HG02759 (cell line): ENCODE measurements around the gene DES.

Experiments used
- ATAC-seq: cut with Tn5 transposase; IDR thresholded peaks from one replicate; pipeline ENCODE4 v1.9.1; 2021; ENCODE audit warnings: mild to moderate bottlenecking, moderate library complexity; ENCODE audit not compliant: unreplicated experiment

The DES gene

DNA sequence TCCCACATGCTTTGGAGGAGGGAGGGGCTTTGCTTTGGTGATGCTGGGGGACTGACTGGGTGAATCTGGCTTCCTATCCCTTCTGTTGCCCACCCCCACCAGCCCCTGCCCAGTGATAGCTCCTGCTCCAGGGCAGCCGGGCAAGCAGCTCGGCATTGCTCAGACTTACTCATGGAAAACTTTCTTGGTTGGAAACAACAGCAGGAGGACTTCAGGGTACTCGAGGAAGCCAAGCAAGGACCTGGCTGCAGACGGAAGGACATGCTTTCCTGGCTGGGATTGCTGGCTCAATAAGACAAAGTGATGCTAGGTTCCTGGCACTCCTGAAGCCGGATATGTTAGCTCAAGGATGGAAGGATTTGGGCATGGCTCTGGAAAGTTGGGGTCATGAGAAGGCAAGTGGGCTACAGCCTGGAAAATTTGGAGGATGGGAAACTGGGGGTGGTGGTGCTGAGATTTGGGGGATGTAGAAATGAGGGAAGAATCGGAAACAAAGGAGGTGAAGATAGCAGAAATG, 19.6 kb downstream of the DES start:
- no peak for ATAC-seq

DNA sequence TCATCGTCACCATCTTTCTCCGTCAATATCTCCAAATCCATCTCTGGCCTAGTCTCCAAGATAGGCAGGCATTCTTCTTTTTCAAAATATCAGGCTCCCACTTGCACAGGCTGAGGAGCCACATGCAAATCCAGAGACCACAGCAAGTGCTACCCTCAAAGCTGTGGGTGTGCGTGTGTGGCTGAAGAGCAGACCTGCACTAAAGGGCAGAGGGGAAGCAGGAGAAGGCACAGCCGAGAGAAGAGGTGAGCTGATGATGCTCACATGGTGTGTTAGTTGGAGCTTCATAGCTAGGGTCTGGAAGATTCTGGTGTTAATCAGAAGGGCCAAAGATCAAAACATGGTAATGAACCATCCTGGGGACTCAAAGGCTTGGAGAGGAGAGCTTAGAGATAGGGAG, 20.3 kb downstream of the DES start:
- ATAC-seq: no peak

DNA sequence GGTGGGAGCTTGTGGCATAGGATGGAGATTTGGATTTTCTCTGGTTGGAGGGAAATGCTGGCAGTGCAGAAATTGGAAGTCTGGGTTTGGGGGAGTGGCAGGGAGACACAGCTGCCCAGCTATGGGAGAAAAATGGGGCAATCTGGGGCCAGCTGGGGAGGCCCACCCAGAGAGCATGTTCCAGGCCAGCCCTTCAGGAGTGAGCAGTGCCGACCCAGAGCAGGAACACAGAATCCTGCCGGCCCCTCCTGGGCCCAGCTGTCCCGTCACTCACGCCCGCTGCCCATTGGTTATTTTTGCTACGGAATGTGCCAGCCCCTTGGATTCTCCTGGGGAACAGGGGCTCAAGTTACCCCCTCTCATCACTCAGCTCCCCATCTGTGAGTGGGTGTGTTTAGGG, 21.3 kb downstream of the DES start:
- no peak for ATAC-seq

DNA sequence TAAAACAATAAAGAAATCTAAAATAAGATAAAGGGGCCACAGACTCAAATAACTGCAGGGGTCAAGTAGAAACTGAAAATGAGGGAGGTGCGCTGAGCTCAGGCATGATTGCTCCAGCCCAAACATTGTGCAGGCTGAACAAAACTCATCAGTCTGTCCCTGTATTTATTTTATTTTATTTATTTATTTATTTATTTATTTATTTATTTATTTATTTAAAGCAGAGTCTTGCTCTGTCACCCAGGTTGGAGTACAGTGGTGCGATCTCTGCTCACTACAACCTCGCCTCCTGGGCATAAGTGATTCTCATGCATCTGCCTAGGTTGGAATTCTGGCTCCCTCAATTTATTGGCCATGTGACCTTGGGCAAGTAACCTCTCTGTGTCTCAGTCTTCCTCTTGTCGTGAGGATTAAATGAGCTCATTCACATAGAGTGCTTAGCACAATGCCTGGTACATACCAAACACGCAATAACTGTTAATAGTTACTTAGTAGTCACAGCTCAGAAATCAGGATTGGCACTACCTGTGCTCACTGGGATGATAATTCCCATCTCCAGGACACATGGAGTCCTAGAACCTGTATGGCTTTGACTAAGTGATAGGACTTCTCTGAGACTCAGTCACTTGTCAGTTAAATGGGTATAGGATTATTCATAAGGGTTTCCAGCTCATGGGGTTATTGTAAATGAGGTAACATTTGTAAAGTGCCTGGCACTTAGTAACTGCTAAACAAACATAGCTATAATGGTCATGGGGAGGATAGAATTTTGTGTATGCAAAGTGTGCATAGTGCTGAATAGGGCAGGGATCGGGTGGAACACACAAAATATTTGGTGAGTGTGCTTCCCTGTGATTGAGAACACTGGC, 22.4 kb downstream of the DES start:
- no peak for ATAC-seq

DNA sequence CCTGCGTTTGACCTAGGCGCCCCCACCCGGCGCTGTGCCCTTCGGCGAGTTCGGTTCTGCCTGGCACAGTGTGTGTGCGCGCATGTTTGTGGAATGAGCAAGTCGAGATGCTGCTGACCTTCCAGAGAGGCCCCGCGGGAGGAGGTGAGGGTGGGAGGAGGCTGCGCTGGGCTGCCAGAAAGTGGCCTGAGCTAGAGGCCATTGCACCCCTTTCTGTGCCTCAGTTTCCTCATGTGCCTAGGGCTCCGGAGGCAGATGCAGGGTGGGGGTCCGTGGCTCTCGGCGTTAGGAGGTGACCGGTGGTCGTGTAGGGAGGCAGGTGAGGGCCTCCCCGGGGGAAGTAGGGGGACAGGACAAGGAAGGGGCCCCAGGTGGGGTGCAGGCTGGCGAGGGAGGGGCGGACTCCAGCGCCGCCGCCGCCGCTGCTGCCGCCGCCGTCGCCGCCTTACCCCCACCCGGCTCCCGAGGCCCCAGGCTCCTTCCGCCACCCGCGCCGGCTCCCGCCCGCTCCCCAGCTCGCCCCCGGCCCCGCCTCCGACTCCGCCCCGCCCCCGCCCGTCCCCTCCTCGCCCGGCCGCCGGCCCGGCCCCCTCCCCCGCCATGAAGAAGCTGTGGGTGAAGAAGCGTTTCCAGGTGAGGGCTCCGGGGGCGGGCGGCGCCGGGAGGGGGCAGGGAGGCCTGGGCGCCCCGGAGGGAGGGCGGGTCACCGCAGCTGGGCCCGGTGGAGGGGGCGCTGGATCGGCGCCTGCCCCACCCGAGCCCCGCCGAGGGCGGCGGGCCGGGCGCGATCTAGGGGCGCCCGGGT, 23.5 kb downstream of the DES start:
- no peak for ATAC-seq

DNA sequence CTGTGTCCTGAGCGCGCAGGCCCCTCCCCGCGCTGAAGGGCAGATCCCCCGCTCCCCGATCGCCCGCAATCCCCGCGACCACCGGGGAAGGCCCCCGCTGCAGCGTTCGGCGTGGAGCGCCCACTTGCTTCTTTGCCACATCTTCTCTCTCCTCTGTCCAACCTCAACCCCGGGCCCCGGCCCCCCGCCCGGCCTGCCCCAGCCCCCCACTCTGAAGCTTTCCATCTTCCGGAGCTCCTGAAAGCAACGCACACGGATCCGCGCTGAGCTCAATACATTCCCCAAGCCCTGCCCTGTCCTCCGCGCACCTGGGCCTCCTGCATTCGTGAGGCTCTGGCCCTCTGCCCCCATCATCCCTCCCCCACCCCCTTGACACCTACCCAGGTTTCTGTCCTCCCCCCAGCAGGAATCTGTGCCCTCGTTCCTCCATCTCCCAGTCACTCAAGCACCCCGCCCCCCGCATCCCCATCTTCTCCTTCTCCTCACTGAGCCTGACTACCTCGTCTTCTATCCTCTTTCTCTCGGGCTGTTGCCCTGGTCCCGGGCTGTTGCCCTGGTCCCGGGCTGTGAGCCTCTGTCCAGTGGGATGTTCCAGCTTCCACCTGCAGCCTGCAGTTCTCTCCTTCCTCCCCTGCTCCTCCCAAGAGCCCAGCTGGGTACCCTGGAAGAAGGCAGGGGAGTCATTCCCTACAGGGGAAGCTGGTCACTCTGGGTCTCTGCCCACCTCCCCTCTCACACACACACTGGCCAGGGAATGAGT, 24.3 kb downstream of the DES start:
- ATAC-seq: no peak

DNA sequence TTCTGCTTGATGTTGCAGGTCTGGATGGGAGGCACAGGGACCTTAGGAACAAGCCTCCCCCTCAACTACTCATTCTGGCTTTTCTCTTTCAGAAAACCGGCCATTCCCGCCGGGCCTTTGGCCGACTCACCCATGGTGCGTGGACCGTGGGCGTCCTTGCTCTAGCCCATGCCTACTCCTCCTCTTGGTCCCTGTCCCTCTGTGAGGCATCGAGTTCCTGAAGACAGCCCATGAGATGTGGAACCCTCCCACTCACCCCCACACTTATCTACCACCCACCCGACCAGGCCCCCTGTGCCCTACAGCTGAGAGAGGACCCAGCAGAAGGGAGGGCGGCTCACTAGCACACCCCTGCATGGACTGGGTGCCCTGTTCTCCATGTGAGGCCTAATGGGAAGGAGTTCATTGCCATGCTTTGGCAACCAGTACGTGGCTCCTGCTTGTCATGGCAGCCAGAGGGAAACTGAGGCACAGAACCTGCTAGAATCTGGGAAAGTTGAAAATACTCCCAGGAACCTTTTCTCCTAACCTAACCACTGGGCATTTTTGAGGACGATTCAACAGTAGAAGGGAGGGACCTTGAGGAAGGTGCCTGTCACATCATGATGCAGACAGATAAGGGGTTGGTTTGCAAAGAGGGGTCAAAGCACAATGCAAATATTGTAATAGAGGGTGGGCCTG, 25.0 kb downstream of the DES start:
- ATAC-seq: no peak

DNA sequence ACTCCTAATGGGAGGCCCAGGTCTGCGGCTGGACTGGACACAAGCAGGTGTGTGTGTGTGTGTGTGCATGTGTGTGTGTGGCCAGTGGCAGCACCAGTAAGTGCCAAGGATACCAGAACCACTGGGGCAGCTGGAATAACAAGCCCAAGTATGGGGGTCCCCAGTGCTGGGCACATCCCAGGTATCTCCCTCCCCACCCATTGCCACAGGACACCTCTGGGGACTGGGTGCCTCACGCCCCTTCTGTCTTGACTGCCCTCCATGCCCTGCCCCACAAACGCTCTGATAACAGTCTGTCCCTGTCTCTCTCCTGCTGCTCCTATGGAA, 25.5 kb downstream of the DES start:
- no peak for ATAC-seq

DNA sequence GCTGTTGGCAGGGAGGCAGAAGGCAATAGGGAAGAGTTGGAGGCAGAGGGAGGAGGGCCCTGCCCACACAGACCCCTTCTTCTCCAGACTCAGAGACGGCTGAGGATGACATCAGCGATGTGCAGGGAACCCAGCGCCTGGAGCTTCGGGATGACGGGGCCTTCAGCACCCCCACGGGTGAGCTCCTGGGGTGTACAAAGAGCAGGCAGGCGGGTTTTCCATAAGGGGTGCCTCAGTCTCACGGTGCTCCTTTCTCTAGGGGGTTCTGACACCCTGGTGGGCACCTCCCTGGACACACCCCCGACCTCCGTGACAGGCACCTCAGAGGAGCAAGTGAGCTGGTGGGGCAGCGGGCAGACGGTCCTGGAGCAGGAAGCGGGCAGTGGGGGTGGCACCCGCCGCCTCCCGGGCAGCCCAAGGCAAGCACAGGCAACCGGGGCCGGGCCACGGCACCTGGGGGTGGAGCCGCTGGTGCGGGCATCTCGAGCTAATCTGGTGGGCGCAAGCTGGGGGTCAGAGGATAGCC, 26.5 kb downstream of the DES start:
- ATAC-seq: no peak

DNA sequence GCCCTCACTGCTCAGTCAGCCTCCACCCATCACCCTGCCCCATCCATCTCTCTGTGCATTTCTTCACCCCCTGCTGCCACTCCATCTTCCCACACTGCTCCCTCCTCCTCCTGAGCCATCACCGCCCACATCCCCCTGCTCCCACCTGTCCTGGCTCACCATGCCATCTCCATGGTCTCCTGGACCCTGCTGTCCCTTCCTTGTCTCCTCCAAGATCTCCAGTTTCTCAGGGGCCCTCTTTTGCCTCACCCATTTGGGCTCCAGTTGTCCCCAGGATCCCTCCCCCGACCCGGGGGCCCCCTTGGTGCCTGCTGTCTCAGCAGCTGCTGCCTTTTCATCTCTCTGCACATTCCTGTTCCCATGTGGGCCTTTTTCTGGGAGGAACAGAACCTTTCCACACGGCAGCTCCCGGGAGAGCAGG, 27.1 kb downstream of the DES start:
- no peak for ATAC-seq

DNA sequence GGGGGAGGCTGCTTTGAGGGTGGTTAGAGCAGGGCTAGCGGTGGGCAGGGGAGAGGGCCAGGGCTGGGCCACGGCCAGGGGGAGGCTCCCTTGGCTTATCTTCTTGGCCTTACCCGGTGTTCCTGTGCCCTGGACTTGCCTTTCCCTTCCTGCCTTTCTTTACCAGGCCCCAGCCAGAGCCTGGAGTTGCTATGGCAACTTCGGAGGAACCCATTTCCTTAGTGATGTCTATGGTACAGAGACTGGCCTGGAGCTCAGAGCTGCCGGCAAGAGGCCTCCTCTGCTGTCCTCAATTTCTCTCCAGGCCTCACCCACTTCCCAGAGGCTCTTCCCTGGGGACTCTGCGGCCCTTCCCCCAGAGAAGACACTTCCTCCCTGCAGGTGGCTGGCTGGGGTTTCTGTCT, 27.9 kb downstream of the DES start:
- no peak for ATAC-seq

DNA sequence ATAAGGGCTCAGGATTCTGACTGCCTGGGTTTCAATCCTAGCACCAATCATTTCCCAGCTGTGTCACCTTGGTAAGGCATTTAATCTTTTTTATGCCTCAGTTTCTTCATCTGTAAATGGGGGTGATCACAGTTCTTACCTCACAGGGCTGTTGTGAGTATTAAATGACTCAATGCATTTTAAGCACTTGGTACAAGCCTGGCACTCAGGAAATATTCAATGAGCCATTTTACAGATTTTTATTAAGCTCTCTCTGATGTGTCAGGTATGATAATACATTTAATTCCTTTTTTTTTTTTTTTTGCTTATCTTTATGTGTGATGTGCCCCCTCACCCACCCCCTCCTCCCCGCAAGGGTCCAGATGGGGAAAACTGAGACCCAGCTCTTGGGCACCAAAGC, 28.5 kb downstream of the DES start:
- no peak for ATAC-seq

DNA sequence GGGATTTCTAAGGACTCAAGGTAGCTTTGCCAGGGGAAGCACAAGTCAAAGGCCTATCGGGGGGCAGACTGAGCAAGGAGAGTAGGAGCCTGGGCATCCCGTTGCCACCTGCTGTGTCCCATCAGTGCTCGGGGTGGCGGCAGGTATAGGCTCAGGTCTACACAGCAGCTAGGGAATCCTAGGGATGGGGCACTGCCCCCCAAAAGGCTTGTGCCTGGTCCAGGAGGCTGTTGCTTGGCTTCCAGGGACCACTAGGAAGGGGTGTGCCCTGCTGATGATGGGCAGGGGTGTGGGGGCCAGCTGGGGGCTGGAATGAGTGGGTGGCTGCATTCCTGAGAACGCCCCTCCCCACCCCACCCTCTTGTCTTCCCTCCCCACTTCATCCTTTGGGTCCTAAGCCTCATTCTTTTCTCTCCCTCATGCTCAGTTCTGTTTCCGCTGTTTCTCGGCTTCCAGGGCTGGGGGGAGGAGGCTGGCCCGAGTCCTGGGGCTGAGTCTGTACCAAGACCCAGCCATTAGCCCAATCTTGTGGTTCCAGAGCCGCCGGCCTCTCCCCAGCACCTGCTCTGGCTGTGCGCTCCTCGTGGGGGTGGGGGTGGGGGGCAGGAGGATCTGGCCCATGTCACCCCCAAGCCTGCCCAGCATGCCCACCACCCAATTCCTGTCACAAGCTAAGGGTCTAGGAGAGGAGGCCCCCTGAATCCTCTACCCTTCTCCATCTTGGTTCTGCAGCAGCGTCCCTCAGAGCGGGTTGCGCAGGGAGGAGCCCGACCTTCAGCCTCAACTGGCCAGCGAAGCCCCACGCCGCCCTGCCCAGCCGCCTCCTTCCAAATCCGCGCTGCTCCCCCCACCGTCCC, 29.3 kb downstream of the DES start:
- ATAC-seq: no peak

DNA sequence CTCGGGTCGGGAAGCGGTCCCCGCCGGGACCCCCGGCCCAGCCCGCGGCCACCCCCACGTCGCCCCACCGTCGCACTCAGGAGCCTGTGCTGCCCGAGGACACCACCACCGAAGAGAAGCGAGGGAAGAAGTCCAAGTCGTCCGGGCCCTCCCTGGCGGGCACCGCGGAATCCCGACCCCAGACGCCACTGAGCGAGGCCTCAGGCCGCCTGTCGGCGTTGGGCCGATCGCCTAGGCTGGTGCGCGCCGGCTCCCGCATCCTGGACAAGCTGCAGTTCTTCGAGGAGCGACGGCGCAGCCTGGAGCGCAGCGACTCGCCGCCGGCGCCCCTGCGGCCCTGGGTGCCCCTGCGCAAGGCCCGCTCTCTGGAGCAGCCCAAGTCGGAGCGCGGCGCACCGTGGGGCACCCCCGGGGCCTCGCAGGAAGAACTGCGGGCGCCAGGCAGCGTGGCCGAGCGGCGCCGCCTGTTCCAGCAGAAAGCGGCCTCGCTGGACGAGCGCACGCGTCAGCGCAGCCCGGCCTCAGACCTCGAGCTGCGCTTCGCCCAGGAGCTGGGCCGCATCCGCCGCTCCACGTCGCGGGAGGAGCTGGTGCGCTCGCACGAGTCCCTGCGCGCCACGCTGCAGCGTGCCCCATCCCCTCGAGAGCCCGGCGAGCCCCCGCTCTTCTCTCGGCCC, 30.1 kb downstream of the DES start:
- ATAC-seq: no peak

DNA sequence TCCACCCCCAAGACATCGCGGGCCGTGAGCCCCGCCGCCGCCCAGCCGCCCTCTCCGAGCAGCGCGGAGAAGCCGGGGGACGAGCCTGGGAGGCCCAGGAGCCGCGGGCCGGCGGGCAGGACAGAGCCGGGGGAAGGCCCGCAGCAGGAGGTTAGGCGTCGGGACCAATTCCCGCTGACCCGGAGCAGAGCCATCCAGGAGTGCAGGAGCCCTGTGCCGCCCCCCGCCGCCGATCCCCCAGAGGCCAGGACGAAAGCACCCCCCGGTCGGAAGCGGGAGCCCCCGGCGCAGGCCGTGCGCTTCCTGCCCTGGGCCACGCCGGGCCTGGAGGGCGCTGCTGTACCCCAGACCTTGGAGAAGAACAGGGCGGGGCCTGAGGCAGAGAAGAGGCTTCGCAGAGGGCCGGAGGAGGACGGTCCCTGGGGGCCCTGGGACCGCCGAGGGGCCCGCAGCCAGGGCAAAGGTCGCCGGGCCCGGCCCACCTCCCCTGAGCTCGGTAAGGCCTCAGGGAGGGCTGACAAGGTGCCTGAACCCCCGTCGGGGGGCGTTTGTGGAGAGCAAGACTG, 30.7 kb downstream of the DES start:
- no peak for ATAC-seq

DNA sequence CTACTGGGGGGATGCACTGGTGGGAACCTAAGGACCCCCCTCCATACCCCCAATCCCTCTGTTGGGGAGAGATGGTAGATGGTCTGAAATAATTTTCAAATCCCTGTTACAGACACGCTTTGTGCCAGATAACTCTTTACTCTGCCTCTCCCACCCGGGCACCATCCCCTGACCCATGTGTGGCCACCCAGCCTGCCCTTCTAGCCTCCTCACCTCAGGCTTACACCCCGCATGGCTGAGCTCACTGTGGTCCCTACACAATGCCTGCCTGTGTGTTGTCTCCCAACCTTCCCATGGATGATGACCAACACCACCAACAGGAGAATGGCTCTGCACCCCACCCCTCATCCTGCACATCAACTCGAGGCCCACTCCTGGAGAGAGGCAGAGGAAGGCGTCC, 31.4 kb downstream of the DES start:
- ATAC-seq: no peak

DNA sequence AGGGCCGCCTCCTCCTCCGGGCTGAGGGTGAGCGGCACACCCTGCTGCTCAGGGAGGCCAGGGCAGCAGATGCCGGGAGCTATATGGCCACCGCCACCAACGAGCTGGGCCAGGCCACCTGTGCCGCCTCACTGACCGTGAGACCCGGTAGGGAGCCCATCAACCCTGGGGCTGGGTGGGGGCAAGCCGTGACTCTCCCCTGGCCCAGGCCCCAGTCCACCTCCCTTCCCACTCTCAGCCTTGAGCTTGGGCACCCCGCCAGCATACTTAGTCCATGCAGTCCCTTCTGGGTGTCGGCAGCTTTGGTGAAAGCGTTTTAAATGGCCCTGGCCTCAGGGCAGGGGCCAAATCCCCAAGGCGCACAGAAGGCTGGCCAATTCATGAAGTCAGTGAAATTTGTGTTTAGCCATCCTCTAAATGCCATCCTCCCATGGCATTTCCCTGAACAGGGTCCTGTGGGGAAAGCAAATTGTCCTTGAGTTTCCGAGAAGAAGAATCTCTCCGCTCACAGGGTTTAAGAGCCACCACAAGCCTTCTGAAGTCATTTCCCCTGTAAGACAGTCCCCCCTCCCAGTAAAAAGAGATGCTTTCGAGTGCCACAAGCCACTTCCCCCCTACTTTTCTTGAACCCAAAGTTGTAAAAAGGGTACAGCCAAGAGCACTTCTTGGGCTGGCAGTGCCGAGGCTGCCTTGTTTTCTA, 33.6 kb downstream of the DES start:
- ATAC-seq: no peak
